ENCODE data around the gene DAPP1. TPM values are rescaled to one million over a fixed set of nuclear protein-coding genes. Genes with fewer than 3 reads are reported as not detected.

DAPP1 gene
- total and polyA plus RNA-seq, 10 of the 15 experiments (the other 5 are each of a cell fraction or from before 2014, with no cell fraction given) = 46.5 to 147 (median 74.2) TPM

DNA sequence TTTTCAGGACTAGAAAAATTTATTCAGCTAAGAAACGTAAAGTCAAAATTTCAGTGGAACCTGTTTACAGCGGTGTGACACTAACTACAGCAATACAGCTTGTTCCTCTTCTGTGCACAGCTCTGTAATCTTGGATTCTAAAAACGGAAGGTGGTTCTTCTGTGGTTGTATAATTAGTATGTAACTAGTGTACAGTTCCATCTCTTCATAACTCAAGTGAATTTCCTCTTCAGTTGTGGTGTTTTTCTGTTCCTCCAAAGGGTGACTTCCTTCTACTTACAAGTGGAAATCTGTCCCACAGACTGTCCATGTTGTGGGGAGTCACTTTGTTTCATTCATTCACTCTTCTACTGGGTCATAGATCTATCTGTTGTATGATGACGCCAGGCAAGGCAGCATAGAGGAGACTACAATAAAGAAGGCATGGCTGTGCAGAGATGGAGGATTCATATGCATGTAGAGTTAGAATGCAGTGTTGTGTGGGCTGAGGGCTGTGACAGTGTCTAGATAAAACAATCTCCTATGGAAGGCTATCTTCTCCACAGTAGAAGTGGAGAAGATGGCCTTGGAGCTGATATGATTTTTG is 5.4 kb downstream of the DAPP1 start (continued):
- TF ChIP-seq, protein P1, sequence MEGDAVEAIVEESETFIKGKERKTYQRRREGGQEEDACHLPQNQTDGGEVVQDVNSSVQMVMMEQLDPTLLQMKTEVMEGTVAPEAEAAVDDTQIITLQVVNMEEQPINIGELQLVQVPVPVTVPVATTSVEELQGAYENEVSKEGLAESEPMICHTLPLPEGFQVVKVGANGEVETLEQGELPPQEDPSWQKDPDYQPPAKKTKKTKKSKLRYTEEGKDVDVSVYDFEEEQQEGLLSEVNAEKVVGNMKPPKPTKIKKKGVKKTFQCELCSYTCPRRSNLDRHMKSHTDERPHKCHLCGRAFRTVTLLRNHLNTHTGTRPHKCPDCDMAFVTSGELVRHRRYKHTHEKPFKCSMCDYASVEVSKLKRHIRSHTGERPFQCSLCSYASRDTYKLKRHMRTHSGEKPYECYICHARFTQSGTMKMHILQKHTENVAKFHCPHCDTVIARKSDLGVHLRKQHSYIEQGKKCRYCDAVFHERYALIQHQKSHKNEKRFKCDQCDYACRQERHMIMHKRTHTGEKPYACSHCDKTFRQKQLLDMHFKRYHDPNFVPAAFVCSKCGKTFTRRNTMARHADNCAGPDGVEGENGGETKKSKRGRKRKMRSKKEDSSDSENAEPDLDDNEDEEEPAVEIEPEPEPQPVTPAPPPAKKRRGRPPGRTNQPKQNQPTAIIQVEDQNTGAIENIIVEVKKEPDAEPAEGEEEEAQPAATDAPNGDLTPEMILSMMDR (IDR thresholded peaks at IDR 0.05 in 2 of 3, conservative IDR thresholded peaks at IDR 0.05 in 1 of 3; ENCODE audit: control insufficient read depth in 2 of 3, extremely low read depth in 1 of 3, insufficient read depth in 1 of 3, low read depth in 3 of 3, low read length in 3 of 3) = no peak
- TF ChIP-seq WRNIP1 (IDR thresholded peaks at IDR 0.05; ENCODE audit: borderline replicate concordance, low read depth, low read length) (no peak), IKZF1 (conservative IDR thresholded peaks at IDR 0.05) (peak; percentile 83), FOXM1 (IDR thresholded peaks at IDR 0.05; ENCODE audit: low read depth, low read length) (peak; percentile 21; the same call in 1 of the 2 replicates), YY1 (IDR thresholded peaks at IDR 0.05; ENCODE audit: low read depth, low read length) (no peak), ESRRA (IDR thresholded peaks at IDR 0.05; ENCODE audit: low read length) (no peak), CHD2 (IDR thresholded peaks at IDR 0.05; ENCODE audit: borderline replicate concordance, low read depth, low read length) (0 out of 2 replicates have a peak, but pooled peaks have one; percentile 29), JUNB (IDR thresholded peaks at IDR 0.05) (no peak), SIX5 (IDR thresholded peaks at IDR 0.05; ENCODE audit: low read depth, low read length, severe bottlenecking) (no peak), BHLHE40 (IDR thresholded peaks at IDR 0.05; ENCODE audit: borderline replicate concordance in 1 of 2, low read depth in 2 of 2, low read length in 1 of 2) (peak; percentile 13 to 48; a peak in 2 of 4 replicates), TCF7 (IDR thresholded peaks at IDR 0.05; ENCODE audit: borderline replicate concordance) (no peak; the same call in 1 of the 2 replicates), ZBED1 (IDR thresholded peaks at IDR 0.05; ENCODE audit: borderline replicate concordance) (peak; percentile 36; the same call in 1 of the 2 replicates), CBFB (IDR thresholded peaks at IDR 0.05; ENCODE audit: low read depth) (no peak), SREBF2 (IDR thresholded peaks at IDR 0.05; ENCODE audit: low read length) (no peak), SPI1 (IDR thresholded peaks at IDR 0.05; ENCODE audit: borderline replicate concordance, insufficient read depth, low read depth, low read length) (peak; percentile 38; the same call in 1 of the 2 replicates), KAT2A (conservative IDR thresholded peaks at IDR 0.05; ENCODE audit: control insufficient read depth, low read depth, low read length) (no peak), NR2C2 (IDR thresholded peaks at IDR 0.05; ENCODE audit: borderline replicate concordance, control insufficient read depth, insufficient read length, low read depth) (no peak), STAT1 (conservative IDR thresholded peaks at IDR 0.05) (no peak), ATF7 (IDR thresholded peaks at IDR 0.05; ENCODE audit: low read depth) (0 out of 2 replicates have a peak, but pooled peaks have one; percentile 55), NRF1 (conservative IDR thresholded peaks at IDR 0.05; ENCODE audit: low read depth, low read length) (no peak), TCF12 (IDR thresholded peaks at IDR 0.05; ENCODE audit: low read depth, low read length) (no peak), NFIC (IDR thresholded peaks at IDR 0.05; ENCODE audit: low read depth, low read length) (peak; percentile 67), ETV6 (conservative IDR thresholded peaks at IDR 0.05 in 1 of 2, IDR thresholded peaks at IDR 0.05 in 1 of 2; ENCODE audit: borderline replicate concordance in 1 of 2, low read depth in 1 of 2) (peak in 1 of 2 experiments; percentile 69; a peak in 1 of 4 replicates), NFYA (IDR thresholded peaks at IDR 0.05; ENCODE audit: borderline replicate concordance, low read depth, low read length) (no peak)
- TF ChIP-seq, protein P2, sequence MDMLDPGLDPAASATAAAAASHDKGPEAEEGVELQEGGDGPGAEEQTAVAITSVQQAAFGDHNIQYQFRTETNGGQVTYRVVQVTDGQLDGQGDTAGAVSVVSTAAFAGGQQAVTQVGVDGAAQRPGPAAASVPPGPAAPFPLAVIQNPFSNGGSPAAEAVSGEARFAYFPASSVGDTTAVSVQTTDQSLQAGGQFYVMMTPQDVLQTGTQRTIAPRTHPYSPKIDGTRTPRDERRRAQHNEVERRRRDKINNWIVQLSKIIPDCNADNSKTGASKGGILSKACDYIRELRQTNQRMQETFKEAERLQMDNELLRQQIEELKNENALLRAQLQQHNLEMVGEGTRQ (IDR thresholded peaks at IDR 0.05; ENCODE audit: borderline replicate concordance, low read depth, low read length) = no peak
- TF ChIP-seq, protein P3, sequence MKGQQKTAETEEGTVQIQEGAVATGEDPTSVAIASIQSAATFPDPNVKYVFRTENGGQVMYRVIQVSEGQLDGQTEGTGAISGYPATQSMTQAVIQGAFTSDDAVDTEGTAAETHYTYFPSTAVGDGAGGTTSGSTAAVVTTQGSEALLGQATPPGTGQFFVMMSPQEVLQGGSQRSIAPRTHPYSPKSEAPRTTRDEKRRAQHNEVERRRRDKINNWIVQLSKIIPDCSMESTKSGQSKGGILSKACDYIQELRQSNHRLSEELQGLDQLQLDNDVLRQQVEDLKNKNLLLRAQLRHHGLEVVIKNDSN (IDR thresholded peaks at IDR 0.05; ENCODE audit: borderline replicate concordance, extremely low read length, insufficient read depth, low read depth, low read length) = no peak
